ENCODE results near the gene MYO9A.

- TF ChIP-seq, protein P1, sequence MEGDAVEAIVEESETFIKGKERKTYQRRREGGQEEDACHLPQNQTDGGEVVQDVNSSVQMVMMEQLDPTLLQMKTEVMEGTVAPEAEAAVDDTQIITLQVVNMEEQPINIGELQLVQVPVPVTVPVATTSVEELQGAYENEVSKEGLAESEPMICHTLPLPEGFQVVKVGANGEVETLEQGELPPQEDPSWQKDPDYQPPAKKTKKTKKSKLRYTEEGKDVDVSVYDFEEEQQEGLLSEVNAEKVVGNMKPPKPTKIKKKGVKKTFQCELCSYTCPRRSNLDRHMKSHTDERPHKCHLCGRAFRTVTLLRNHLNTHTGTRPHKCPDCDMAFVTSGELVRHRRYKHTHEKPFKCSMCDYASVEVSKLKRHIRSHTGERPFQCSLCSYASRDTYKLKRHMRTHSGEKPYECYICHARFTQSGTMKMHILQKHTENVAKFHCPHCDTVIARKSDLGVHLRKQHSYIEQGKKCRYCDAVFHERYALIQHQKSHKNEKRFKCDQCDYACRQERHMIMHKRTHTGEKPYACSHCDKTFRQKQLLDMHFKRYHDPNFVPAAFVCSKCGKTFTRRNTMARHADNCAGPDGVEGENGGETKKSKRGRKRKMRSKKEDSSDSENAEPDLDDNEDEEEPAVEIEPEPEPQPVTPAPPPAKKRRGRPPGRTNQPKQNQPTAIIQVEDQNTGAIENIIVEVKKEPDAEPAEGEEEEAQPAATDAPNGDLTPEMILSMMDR (IDR thresholded peaks at IDR 0.05): no peak
- no peak for TF ChIP-seq POLR2AphosphoS5 (IDR thresholded peaks at IDR 0.05)
Observed at GRCh38 chr15:71932689-71933088, 185.3 kb downstream of the MYO9A start.
